Liver (tissue), 9 donors: Measurements from ENCODE around the gene PSRC1. TPM values are rescaled to one million over a fixed set of nuclear protein-coding genes. Genes with fewer than 3 reads are reported as not detected.

Source experiments
- DNase-seq: peaks from one replicate; pipeline ENCODE4 v3.0.0-alpha.2; 2017; ENCODE audit warnings: low spot score
- H3K27ac ChIP-seq, 2 donors: one replicate each; pipeline ENCODE4 v1.7.0; 2013; ENCODE audit warnings: inconsistent platforms in 2 of 2, low read length in 2 of 2, control low read depth in 1 of 2, low read depth in 1 of 2, mild to moderate bottlenecking in 1 of 2
- H3K27me3 ChIP-seq, 4 donors: one replicate each; pipeline versions ENCODE4 v1.6.1 to v1.7.0; 2013; ENCODE audit warnings: low read length in 3 of 4, inconsistent platforms in 1 of 4, mild to moderate bottlenecking in 1 of 4, moderate library complexity in 1 of 4; ENCODE audit not compliant: control insufficient read depth in 4 of 4, insufficient read depth in 4 of 4
- H3K36me3 ChIP-seq, 4 donors: one replicate each; pipeline versions ENCODE4 v1.6.1 to v1.7.0; 2013; ENCODE audit warnings: low read length in 3 of 4, mild to moderate bottlenecking in 3 of 4, low read depth in 1 of 4, moderate library complexity in 1 of 4; ENCODE audit not compliant: control insufficient read depth in 4 of 4, insufficient read depth in 3 of 4
- H3K4me1 ChIP-seq, 4 donors: one replicate each; pipeline versions ENCODE4 v1.6.1 to v1.7.0; 2013; ENCODE audit warnings: low read length in 3 of 4, mild to moderate bottlenecking in 3 of 4, moderate library complexity in 1 of 4; ENCODE audit not compliant: control insufficient read depth in 4 of 4, insufficient read depth in 4 of 4
- H3K4me3 ChIP-seq, 3 donors: one replicate each; pipeline versions ENCODE4 v1.6.1 to v1.7.0; 2013; ENCODE audit warnings: low read length in 3 of 3, control low read depth in 1 of 3, low read depth in 1 of 3, mild to moderate bottlenecking in 1 of 3
- H3K9ac ChIP-seq, 2 donors: one replicate each; pipeline ENCODE4 v1.7.0; 2013; ENCODE audit warnings: low read length in 2 of 2, mild to moderate bottlenecking in 2 of 2, moderate library complexity in 2 of 2, control low read depth in 1 of 2, low read depth in 1 of 2
- H3K9me3 ChIP-seq, 4 donors: one replicate each; pipeline versions ENCODE4 v1.6.1 to v1.7.0; 2013; ENCODE audit warnings: low read length in 3 of 4; ENCODE audit not compliant: control insufficient read depth in 4 of 4
- EGR1 ChIP-seq, 2 donors: IDR thresholded peaks; 2 replicates each; pipeline ENCODE4 v1.6.1; 2016 to 2018; ENCODE audit warnings: antibody characterized with exemption in 2 of 2, low read depth in 2 of 2
- FOXA1 ChIP-seq: IDR thresholded peaks from 2 replicates; pipeline ENCODE4 v1.6.1; 2016; ENCODE audit warnings: antibody characterized with exemption
- FOXA2 ChIP-seq: IDR thresholded peaks from 2 replicates; pipeline ENCODE4 v1.6.1; 2016; ENCODE audit warnings: antibody characterized with exemption
- HNF4A ChIP-seq, 2 donors: conservative IDR thresholded peaks; 2 replicates each; pipeline ENCODE4 v1.6.1; 2016; ENCODE audit warnings: antibody characterized with exemption in 2 of 2, mild to moderate bottlenecking in 2 of 2
- HNF4G ChIP-seq: IDR thresholded peaks from 2 replicates; pipeline ENCODE4 v1.6.1; 2016; ENCODE audit warnings: antibody characterized with exemption
- MAX ChIP-seq: IDR thresholded peaks from 2 replicates; pipeline ENCODE4 v1.6.1; 2016; ENCODE audit warnings: antibody characterized with exemption
- NR2F2 ChIP-seq: IDR thresholded peaks from 2 replicates; pipeline ENCODE4 v1.6.1; 2016; ENCODE audit warnings: antibody characterized with exemption
- REST ChIP-seq: IDR thresholded peaks from 2 replicates; pipeline ENCODE4 v1.6.1; 2016; ENCODE audit warnings: antibody characterized with exemption, mild to moderate bottlenecking
- SP1 ChIP-seq: IDR thresholded peaks from 2 replicates; pipeline ENCODE4 v1.6.1; 2018; ENCODE audit warnings: antibody characterized with exemption, mild to moderate bottlenecking
- TAF1 ChIP-seq: conservative IDR thresholded peaks from 2 replicates; pipeline ENCODE4 v1.6.1; 2016; ENCODE audit warnings: antibody characterized with exemption, mild to moderate bottlenecking
- WGBS: extraction: QIAGEN DNeasy Blood & Tissue Kit; methylation state at CpG from one replicate; pipeline ENCODE4 v1.1.7; 2013; 5-methylcytosine and 5-hydroxymethylcytosine counted together
- polyA plus RNA-seq, 2 donors: library from polyadenylated mRNA; stranded (reverse) in 1 of 2; unstranded in 1 of 2; fragments of 200-250 nt in 1 of 2; fragments of >200 nt in 1 of 2; fragmentation: Nextera tagmentation in 1 of 2; extraction: Ambion mirVana in 1 of 2; gene quantifications; one replicate each; pipeline versions ENCODE4 v1.2.1 to v1.2.3, GENCODE V29; 2013 to 2015
- total RNA-seq, 2 donors: library from RNA; depleted of rRNA; stranded (reverse); fragments of >200 nt; gene quantifications; one replicate each; pipeline ENCODE4 v1.2.3, GENCODE V29; 2014
- TF ChIP-seq, protein P1 (sequence below): IDR thresholded peaks from 2 replicates; pipeline ENCODE4 v1.6.1; 2016; ENCODE audit warnings: antibody characterized with exemption
- donor health status: healthy.
- donor health status: healthy.
- donor health status: healthy.
- donor health status: healthy.
- donor health status: healthy.

Gene PSRC1
- total and polyA plus RNA-seq, 4 donors: 0.25 to 2.6 (median 1.1) TPM

- Histone ChIP-seq H3K4me1 (peaks cover 2 to 9% (median 5%) of the 10 kb centered on the region in 4 donors), H3K27me3 (no peaks in the 10 kb centered on the region), H3K27ac (no peak overlapping the region), H3K9ac (no peak overlapping the region), H3K9me3 (no peaks in the 10 kb centered on the region), H3K36me3 (no peaks in the 10 kb centered on the region), H3K4me3 (no peak overlapping the region)
- 68% methylated on average over 9 of the region's 9 CpGs for WGBS
- TF ChIP-seq SP1: no peak
- no peak for TF ChIP-seq EGR1 (IDR thresholded peaks at IDR 0.05; ENCODE audit: low read depth in 2 of 2)
- no peak for DNase-seq
Measured at GRCh38 chr1:109253803-109254620, 28.9 kb downstream of the PSRC1 start.

- Histone ChIP-seq H3K9me3 (no peaks in the 10 kb centered on the region), H3K9ac (no peak overlapping the region), H3K36me3 (no peaks in the 10 kb centered on the region), H3K27me3 (no peaks in the 10 kb centered on the region), H3K4me3 (no peak overlapping the region), H3K4me1 (peaks cover 2 to 9% (median 5%) of the 10 kb centered on the region in 4 donors), H3K27ac (no peak overlapping the region)
- no peak for DNase-seq
- no peak for TF ChIP-seq REST
- no peak for TF ChIP-seq HNF4G
- TF ChIP-seq, protein P1, sequence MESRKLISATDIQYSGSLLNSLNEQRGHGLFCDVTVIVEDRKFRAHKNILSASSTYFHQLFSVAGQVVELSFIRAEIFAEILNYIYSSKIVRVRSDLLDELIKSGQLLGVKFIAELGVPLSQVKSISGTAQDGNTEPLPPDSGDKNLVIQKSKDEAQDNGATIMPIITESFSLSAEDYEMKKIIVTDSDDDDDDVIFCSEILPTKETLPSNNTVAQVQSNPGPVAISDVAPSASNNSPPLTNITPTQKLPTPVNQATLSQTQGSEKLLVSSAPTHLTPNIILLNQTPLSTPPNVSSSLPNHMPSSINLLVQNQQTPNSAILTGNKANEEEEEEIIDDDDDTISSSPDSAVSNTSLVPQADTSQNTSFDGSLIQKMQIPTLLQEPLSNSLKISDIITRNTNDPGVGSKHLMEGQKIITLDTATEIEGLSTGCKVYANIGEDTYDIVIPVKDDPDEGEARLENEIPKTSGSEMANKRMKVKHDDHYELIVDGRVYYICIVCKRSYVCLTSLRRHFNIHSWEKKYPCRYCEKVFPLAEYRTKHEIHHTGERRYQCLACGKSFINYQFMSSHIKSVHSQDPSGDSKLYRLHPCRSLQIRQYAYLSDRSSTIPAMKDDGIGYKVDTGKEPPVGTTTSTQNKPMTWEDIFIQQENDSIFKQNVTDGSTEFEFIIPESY: no peak
- no peak for TF ChIP-seq NR2F2
- no peak for TF ChIP-seq FOXA1
- TF ChIP-seq HNF4A (conservative IDR thresholded peaks at IDR 0.05): no peak
- TF ChIP-seq MAX: no peak
- TF ChIP-seq FOXA2: no peak
- no peak for TF ChIP-seq TAF1
- no peak for TF ChIP-seq SP1
- WGBS: 90% methylated on average over 33 of the region's 33 CpGs
Measured at GRCh38 chr1:109252893-109253802, 29.8 kb downstream of the PSRC1 start.
